ENCODE measurements around the gene RAB25.
"Not testable (repeated sequence)": the region's sequence is repeated elsewhere in the genome, so short reads cannot be mapped to it uniquely, and the experiment has no call there.

Gene RAB25

DNA sequence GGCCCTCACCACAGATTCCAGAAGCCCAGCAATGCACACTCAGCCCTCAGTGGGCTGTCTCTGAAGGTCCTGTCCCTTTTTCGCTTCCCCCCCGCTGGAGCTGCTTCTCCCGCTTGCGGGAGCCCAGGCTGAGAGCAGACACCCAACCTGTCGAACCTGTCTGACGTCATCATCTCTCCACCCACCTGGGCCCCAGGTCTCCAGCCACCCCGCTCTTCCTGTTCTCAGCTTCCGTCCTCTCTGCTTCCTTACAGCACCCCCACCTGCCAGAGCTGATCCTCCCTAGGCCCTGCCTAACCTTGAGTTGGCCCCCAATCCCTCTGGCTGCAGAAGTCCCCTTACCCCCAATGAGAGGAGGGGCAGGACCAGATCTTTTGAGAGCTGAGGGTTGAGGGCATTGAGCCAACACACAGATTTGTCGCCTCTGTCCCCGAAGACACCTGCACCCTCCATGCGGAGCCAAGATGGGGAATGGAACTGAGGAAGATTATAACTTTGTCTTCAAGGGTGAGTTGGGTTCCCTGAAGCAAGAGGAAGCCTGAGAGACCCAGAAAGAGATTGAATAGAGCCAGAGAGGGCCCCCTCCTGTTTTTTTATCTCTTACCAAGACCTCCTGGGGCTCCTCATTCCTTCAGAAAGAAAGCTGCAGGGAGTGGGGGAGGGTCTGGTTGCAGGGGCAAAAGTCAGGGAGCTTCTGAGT lies at the start of gene RAB25:
TSS of gene RAB25 (plus strand) at position 224 of the 700 bp plus-strand sequence. CDS start at position 465, 241 bp downstream.
- DNase-seq = no peak

DNA sequence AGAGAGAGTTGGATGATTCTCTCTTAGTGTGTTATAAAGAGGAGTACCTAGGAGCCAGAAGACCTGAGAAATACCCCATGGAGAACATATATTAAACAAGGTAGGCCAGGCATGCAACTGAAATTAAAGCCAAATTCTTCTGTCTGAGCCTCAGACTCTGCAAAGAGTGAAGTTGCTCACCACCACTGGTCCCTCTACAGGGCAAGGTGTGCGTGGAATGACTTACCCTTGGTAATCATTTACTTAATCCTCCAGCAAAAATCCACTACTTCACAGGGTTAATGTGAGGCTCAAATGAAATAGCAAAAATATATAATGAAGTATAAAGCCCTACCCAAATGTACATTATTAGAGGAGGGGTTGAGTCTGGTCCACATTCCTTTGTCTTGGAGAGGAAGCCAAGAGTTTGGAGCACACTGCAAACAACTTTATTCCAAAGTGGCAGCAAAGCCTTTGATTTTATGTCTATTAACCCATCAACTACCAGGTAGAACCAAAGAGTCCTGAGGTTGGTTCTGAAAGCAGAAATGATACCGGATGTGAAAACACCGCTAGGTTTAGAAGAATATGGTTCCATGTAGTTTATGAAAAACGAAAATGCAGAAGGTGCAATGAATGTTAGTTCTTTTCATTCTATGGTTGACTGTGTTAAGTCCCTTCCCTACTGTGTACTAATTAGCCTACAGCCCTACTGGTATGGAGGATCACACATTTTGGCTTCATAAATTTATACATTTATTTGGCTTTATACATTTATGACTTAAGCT lies 48.7 kb upstream of the RAB25 start:
- DNase-seq = no peak

DNA sequence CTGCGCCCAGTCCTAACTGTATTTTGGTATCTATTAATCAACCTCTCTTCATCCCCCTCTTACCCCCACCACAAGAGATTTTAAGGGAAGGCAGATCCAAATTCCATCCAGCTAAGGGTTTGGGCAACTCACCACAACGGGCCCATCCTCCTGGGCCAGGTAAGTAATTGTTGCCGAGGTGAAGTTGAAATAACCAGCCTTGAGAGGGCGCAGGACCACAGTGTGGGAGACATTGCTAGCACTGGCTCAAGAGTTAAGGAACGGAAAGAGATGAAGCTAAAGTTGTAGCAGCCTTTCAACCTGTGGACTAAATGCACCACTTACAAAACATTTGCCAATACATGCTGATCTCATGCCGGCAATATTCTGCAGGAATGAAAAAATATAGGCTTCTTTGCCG lies 46.1 kb upstream of the RAB25 start:
- no peak for DNase-seq

DNA sequence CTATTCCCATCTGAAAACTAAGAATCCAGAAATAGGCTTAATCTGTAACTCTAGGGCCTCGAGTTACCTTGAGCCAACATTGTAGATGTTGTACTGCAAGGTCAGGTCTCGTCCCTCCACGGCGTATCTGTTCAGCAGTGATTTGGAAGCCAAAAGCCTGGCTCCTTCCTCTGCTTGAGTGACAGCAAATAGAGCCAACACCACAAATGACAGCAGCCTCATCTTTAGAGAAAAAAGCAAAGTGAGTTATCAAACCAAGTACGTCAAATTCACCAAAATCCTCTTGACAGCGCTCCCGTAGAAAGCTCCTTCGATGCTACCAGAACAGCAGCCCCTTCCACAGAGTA lies 41.0 kb upstream of the RAB25 start:
- no peak for DNase-seq

DNA sequence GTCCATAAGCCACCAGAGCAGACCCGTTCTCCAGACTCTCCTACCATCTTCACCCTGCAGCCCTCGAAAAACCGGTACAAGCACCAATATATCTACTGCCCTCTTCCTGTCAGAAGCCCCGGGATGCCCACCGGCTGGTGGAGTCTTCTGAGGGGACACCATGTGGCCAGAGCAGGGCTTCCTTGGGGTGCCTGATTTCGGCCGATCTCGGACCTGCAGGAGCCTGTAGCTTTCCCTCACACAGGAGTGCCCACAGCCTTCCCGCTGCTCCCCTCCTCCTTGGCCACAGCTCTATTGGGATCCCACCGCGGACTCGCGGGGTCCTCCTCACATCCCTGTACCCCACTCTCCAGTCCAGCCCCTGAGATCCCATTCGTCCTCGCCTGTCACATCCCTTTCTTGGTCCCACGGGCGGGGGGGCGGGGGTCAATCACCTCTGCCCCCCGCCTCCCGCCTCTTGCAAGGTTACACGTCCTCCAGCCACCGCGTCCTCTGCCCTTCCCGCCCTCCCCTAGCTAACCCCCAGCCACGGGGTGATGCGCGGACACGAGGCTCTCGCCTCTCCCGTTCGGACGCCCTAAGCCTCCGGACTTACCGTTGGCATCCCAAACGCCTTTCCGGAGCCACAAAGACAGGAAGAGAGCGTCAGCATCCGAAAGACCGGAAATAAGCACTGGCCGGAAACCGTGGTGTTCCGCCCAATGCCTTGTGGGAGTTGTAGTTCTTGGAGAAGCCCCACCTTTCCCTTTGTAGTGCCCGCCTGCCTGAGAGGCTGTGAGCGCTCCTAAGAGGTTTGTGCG lies 40.5 kb upstream of the RAB25 start, which contains the start of gene SSR2:
TSS of gene SSR2 (minus strand) at position 659 of the 800 bp plus-strand sequence. CDS start 784 bp downstream, outside the sequence.
- peak; percentile 92 for DNase-seq

DNA sequence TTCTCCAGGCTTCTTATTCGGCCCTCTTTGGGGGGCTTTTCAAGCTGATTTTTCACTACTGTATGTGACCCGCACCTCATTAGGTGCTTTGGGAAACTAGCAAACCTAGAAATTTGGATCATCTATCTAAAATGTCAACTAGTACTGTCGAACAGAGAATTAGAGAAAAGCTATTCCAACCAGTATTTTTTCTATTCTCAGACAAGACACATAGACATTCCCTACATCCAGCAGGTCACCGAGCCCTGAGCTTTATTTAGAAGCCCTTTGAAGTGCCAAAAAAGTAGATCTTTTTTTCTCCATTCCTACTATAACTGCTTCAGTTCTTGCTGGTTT lies 39.9 kb upstream of the RAB25 start:
- no peak for DNase-seq

DNA sequence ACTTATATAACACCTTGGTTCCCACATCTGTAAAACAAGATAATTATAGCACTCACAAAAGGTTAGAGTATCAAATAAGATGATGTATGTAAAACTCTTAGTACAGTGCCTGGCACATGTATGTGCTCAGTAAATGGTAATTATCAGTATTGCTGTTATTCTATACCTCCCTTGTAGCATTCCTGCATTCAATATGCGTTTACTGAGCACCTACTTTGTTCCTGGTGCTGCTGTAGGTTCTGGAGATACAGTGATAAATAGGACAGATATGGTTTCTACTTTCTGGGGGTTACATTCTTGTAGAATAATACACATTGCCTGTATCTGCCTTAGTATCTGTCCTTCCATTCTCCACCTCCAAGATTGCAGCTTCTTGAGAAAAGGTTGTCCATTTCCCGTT lies 39.0 kb upstream of the RAB25 start:
- no peak for DNase-seq

DNA sequence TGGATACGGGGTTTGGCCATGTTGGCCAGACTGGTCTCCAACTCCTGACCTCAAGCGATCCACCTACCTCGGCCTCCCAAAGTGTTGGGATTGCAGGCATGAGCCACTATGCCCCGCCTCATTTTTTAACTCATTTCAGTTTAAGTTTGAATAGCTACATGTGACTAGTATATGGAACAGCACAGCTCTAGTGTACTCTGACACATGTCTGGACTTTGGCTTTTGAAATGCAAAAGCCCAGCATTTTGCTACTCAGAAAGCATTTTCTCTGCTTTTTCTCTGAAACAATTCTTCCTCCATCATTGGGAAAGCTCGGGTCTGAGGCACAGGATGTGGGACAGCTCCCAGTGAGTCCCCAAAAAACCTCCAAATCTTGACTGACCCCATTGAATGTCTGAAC lies 36.2 kb upstream of the RAB25 start:
- no peak for DNase-seq

DNA sequence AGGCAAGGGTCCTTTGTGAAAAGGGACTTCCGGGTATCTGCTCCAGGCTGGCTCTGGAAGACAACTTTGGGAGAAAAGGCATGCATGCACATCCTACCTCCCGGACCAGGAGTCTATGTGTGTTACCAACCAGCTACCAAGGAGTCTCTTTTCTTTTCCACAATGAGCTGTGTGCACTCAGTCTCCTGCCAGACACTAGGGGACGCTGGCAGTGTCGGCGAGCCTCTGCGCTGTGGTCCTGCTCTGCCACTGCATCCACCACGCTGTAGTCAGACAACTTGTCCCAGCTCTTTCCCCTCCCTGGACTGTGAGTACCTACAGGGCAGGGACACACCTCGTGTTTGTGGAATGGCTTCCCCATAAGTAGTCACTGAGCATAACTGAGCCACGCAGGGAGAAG lies 35.1 kb upstream of the RAB25 start:
- DNase-seq = peak; percentile 29

DNA sequence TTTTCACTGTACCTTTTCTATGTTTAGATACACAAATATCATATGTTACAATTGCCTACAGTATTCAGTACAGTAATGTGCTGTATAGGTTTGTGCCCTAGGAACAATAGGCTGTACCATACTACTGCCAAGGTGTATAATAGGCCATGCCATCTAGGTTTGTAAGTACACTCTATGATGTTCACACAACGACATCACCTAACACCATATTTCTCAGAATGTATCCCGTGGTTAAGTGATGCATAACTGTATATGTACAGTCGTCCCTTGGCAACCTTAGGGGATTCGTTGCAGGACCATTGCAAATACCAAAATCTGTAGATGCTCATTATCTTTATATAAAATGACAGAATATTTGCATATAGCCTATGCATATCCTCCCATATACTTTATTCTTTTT lies 34.4 kb upstream of the RAB25 start:
- DNase-seq = no peak

DNA sequence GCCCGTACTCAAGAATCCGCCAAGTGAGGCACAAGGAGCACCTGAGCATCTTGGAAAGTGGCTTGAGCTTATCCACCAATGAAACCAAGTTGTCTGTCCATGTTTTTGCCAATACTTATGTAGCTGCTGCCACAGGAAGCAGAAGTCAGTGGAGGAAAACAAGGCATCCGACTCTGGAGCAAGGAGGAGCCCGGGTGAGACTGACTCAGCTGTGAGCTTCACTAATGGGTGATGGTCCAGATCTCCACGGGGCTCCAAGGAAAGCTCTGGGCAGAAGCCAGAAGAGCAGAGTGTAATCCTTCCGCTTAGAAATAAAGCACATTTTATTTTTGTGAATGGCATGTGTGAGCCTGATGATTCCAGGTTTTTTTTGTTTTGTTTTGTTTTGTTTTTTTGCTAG lies 27.9 kb upstream of the RAB25 start:
- peak; percentile 40 for DNase-seq

DNA sequence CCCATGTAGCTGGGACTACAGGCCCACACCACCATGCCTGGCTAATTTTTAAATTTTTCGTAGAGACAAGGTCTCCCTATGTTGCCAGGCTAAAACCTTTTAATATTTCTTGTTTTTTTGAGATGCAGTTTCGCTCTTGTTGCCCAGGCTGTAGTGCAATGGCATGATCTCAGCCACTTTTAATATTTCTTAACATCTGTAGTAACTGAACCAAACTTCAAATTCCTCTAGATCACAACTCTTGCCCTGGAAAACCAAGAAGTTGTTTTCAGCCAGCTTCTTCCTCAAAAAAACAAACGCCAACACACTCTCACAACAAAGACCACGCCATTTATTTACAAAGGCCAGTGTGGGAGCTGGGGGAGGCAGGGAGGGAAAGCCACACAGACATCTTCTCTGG lies 26.0 kb upstream of the RAB25 start:
- not testable (repeated sequence) for DNase-seq

DNA sequence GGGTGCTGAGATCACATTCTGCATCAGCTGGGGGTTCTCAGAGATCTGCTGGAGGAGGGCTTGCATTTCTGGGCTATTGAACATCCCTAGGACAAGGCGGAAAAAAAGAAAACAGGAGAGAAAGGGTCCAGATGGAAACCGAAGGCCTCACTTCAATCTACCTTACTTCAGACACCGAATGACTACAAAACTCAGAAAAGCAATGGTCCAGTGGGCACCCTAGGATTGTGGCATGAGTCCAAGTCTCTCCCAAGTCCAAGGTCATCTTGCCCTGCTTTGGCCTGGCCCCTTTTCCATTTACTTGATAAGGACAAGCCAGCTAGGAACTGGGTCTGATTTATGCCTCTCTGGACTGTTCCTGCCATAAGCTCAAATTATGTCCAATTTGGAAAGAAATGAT lies 18.1 kb upstream of the RAB25 start:
- DNase-seq = no peak

DNA sequence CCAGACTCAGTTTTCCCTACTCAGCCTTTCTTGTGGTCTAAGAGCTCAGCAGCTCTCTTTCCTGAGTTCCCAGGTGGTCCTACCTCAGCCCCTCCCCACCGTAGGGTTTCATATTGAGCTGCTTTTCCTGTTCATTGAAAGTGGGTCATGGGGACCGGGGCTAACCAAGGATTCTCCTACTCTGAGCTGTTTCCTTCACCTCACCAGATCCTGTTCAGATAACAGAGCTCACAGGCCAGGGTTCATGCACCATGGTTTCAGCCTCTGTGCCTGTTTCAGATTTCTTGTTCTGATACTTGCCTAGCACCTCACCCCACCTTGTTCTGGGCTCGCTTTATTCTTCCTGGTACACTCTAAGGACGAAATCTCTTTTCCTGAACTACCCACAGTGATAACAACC lies 15.9 kb upstream of the RAB25 start:
- DNase-seq = no peak

DNA sequence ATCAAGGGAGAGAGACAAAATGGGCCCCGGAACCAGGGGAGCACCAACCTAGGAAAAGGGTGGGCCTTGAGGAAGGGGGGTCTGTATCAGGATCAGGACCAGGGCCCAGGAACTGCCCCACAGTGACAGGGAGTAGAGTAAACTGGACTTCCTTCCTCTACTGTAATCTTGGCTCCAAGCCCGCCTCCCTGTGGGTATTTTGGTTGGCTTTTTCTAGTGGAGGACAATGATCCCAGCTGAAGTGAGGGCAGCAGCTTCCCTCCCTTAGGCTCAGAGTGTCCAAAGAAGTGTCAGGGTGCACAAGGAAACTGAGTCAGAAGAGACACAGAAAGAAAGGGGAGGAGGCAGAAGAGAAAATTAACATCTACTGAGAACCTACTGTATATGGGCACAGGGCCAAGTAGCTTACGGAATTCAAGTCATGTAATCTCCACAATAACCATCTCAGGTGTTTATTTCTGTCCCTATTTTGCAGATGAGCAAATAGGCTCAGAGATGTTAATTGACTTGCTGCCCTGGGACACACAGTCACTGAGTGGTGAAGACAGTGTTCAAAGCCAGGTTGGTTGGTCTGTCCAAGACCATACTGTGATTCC lies 12.2 kb upstream of the RAB25 start:
- no peak for DNase-seq

DNA sequence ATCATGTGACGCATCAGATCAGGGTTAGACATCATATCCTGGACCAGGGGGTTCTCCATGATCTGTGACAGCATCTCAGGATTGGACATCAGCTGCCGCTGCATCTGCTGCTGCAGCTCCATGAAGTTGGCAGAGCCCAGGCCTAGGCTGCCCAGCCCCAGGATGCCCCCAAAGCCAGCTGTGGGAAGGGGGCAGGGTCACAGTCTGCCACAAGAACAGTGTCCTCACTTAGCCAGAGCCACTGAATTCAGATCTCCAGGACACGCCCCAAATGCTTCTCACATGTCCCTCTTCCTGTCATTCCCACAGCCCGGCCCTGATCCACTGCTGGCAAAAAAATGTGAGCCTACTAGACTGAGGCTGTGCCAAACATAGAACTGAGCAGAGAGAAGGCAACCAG lies 10.6 kb upstream of the RAB25 start:
- DNase-seq = no peak

DNA sequence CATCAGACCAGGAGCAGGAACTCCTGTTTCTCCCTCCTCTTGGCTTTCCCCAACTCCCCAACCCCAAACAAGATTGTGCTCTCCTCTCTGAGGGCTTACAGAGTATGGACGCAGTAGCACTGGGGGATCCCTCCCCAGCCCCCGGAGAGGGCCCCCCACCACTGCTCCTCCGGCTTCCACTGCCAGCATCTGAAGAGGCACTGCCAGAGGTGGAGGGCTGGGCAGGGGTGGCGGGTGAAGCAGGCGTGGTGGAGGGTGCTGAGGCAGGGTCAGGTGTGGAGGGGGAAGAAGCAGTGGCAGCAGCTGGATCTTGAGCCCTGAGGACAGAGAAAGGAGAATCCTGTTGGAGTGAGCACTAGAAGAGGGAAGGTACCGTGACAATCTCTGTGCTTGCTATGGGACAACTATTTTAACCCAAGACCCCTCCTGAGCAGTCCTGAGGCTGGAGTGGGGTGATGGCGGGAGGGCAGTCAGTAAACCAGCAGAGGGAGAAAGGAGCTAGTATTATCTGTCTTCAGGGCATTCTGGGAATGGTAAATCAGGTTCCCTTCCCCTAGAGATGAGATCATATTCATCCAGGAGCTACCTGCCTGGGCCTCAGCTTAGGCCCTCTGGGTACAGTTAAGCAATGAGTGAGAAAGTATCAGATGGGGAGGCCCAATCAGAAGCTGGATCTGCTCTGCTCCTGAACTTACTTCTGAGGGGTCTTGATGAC lies 9.8 kb upstream of the RAB25 start:
- DNase-seq = no peak

DNA sequence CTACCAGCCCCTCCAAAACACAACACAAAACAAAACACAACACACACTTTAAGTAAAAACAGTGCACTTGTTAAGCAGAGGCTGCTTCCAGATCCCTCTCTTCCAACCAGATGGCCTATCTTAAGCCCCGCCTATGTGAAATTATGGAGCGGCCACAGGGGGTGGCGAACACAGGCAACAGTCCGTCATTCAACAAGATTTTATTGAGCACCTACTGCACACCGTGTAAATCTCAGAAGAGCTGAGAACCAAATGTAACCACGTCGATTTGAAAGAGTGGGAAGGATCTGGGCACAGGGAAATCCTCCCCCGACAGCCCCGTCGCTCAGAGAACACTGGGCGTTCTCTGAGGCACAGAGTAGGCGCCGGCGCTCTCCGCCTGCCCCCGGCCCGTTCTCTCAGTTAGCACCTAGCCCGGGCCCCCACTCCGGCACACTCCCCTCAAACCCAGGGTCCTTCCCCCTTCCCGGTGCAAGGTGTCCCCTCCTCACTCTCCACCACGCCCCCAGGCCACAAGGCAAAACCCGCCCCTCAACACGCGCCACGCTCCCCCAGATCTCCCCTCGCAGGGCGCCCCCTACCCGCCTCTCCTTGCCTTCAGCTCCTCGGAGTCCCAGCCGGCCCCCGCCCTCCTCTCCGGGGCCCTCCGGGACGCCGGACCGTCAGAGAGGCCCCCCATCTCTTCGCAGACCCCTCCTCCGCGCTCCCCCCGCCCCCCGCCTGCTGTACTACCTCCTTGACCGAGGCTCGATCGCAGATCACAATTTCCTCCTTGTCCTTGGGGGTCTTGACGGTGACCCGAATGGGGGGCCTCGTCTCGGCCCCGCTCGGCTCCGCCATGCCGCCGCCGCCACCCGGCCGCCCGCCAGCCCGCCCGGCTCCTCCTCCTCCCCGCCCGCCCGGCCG lies 7.8 kb upstream of the RAB25 start:
- DNase-seq = peak; percentile 57

DNA sequence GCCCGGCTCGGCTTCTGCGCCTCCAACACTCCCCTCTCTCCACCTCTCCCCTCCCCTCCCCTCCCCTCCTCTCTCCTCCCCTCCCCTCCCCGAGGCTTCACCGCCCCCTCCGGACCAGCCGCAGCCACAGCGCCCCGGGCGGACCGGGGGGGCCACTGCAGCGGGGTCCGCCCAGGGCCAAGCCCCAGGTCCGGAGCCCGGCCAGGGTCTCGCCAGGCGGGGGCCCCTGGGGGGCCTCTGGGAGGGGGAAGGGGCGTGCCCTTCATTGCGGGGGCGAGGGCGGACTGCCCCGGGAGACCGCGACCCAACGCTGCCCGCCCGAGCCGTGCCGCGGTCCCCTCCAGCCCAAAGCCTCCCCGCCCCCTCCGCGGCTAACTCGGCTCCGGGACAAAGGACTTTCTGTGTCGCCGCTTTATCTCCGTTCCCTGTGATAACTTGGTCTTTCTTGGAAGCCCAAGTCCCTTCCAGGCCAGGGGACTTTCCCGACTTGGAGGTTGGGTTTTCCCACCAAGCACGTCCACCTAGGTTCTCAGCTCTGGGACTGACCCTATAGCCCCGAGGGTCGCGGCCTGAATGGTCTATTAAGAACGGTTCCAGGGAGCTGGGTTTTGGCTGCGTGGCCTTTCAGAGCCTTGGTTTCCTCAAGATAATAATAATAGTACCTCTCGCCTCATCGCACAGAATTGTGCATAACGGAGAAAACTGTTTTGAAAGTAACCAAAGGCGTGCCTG lies 7.0 kb upstream of the RAB25 start, which contains the start of gene UBQLN4:
TSS of gene UBQLN4 (minus strand) at position 31 of the 732 bp plus-strand sequence. CDS start 97 bp downstream, outside the sequence.
- DNase-seq = peak; percentile 88

DNA sequence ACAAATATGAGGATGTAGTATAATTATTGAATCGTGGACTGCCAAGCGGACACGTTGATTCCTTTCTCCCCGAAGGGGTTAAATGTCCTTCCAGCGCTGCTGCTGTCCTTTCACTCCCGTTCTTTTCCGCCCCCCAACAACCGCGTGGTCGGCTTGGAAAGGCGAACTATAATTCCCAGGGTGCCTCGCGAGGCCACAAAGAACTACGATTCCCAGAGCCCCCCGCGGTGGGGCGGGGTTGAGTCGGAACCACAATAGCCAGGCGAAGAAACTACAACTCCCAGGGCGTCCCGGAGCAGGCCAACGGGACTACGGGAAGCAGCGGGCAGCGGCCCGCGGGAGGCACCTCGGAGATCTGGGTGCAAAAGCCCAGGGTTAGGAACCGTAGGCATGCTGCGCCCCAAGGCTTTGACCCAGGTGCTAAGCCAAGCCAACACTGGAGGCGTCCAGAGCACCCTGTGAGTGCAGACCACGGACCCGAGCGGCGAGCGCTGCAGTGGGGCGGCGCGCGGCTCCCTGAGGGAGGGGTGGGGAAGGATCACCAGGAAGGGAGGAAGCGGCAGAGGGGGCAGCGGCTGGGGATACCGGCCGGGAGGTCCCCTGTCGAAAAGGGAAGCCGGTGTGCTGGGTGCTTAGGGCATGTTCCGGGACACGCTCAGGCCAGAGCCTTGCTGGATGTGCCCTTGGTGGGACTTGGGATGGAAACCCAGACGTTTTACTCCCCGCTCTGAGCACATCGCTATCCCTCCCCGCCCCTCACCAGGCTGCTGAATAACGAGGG lies 6.3 kb upstream of the RAB25 start, which contains the start of gene LAMTOR2:
TSS of gene LAMTOR2 (plus strand) at position 283 of the 781 bp plus-strand sequence. CDS start at position 391, 108 bp downstream.
- DNase-seq = peak; percentile 97

Data from fibroblast of upper back skin (primary cell).